Activated T-cell treated with anti-CD3 and anti-CD28 coated beads for 4 hours (primary cell): Measurements from ENCODE around the gene UNC79.
"Not testable (repeated sequence)": the region's sequence is repeated elsewhere in the genome, so short reads cannot be mapped to it uniquely, and the experiment has no call there.

Experiments
- DNase-seq: peaks from one replicate; pipeline ENCODE4 v3.0.0-alpha.2; 2020

UNC79 gene

DNA sequence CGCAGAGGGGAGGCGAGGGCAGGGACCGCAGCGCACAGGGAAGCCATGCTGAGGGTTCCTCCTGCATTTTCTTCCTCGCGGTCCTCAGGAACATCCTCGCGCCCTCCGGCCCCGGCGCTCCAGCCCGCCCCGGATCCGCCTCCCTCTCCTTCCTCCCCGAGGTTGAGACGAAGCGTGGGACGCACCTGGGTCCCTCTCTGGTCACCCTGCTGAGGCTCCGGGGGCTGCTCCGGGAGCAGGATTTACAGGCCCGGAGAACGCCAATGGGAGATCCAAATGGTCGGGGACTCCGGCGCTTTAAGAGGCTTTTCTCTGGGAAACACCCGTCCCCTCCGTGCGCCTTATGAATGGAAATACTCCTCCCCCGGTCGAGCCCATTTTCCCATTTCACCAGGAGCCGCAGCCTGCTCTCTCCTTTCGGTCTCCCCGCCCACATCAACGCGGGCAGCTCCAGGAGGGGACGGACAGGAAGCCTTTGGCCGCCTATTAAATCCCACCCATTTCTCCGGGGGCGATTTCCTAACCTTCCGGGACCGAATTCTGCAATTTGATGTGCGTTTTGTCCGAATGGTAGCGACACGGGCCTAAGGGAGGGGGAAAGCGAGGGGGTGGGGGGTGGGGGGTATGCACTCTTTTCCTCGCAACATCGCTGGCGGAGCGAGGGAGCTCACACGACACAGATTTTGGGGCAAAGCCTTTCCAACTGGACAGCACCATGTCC is at the start of gene UNC79:
Gene UNC79 (plus strand): TSS at position 625 of the 721 bp plus-strand sequence. CDS start 91 bp downstream, at position 716.
- DNase-seq: no peak

DNA sequence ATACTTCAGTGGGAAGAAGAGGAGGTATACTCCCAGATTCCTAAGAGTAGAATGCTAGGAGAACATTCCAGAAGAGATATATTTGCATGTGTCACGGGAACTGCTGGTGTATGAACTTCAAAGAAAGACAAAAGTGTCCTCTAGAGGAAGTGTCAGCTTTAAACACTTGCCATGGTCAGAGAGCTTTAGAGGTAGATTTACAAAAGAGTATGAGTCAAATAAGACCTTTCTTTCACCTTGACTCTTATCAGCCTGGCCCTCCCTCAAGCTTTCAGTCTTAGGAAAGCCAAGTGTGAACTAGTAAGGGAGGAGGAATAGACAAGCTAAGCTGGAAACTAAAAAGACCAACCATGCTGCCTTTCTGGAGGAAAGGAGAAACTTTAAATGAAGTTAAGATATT is 49.1 kb upstream of the UNC79 start:
- DNase-seq: no peak

DNA sequence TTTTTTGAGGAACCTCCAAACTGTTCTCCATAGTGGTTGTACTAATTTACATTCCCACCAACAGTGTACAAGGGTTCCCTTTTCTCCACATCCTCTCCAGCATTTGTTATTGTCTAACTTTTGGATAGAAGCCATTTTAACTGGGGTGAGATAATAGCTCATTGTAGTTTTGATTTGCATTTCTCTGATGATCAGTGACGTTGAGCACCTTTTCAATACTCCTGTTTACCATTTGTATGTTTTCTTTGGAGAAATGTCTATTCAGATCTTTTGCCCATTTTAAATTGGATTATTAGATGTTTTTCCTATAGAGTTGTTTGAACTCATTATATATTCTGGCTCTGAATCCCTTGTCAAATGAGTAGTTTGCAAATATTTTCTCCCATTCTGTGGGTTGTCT is 46.5 kb upstream of the UNC79 start:
- not testable (repeated sequence) for DNase-seq

DNA sequence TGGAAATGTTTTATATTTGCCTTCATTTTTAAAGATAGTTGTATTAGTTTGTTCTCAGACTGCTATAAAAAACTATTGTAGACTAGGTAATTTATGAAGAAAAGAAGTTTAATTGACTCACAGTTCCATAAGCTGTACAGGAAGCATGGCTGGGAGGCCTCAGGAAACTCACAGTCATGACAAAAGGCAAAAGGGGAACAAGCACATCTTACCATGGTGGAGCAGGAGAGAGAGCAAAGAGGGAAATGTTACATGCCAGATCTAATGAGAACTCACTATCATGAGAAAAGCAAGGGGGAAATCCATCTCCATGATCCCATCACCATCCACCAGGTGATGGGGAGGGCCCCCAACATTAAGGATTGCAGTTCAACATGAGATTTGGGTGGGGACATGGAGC is 35.5 kb upstream of the UNC79 start:
- DNase-seq: no peak

DNA sequence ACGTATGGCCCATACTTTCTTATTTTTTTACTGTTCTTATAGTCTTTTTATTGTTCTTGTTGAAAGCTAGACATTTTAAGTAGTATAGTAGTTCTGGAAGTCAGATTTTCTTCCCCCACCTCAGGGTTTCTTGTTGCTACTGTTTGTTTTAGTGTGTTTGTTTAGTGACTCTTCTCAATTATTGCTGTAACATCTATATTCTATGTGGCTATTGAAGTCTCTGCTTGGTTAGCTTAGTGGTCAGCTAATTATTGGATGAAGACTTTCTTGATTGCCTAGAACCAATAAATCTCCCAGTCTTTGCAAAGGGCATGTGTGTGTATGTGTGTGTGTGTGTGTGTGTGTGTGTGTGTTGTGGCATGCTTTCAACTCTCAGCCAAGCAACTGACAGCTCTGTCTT is 34.3 kb upstream of the UNC79 start:
- no peak for DNase-seq

DNA sequence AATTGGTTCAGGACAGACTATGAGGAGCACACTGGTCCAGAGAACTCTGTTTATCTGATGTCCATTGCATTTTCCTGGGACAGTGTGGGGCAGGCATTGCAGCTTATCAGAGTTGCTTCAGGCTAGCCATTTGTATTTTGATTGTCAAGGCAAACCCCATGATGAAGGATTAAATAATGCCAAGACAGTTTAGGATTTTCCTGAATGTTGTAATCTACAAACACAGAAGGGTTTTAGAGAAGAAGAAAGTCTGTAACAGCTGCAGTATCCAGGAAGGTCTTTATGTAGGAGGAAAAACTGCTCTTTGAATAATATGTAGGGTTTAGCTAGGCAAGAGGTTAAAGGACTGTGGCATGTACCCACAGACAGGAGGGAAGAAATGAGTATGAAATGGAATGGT is 32.2 kb upstream of the UNC79 start:
- no peak for DNase-seq

DNA sequence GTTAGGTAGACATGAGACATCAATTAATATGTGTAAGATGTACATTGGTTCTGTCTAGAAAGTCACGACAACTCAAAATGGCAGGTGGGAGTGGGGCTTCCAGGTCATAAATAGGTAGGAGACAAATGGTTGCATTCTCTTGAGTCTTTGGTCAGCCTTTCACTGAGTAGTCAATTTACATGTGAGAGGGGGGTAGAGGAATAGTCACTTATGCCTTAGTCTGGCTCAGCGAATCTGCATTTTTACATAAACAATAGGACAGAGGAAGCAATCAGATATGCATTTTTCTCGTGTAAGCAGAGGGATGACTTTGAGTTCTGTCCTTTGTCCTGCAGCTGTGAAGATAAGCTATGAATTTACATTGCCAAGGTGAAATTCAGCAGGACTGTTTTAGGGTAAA is 27.8 kb upstream of the UNC79 start:
- DNase-seq: no peak

DNA sequence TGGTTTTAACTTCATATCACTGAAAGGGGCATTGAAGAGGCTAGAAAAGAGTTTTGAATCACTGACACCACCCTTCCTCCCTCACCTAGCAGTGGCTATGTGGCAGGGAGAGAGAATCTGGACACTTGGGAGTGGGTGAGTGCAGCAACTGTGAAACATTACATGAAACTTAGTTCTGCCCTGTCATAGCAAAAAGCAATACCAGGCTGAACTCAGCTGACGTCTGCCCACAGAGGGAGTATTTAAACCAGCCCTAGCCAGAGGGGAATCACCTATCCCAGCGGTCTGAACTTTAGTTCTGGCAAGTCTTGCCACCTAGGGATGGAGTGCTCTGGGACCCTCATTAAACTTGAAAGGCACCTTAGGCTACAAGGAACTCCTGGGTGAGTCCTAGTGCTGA is 20.7 kb upstream of the UNC79 start:
- no peak for DNase-seq

DNA sequence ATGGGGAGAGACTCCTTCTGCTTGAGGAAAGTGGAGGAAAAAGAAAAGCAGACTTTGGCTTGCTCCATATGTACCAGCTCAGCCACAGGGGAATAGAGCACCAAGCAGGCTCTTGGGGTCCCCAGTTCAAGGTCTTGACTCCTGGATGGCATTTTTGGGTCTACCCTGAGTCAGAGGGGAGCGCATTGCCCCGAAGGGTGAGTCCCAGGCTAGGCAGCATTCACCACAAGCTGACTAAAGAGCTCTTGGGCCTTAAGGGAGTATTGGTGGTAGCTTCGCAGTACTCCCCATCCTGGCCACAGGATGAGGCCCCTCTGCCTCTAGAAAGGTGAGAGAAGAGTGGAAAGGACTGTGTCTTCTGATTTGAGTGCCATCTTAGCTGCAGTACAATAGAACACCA is 19.8 kb upstream of the UNC79 start:
- DNase-seq: no peak

DNA sequence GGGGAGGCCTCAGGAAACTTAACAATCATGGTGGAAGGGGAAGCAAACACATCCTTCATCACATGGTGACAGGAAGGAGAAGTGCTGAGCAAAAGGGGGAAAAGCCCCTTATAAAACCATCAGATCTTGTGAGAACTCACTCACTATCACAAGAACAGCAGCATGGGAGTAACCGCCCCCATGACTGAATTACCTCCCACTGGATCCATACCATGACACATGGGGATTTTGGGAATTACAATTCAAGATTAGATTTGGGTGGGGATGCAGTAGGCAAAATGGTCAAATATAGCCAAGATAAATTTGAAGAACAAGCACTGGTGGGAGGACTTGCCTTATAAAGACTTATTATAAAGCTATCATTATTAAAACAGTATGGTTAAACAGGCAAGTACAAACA is 5.6 kb upstream of the UNC79 start:
- DNase-seq: not testable (repeated sequence)

DNA sequence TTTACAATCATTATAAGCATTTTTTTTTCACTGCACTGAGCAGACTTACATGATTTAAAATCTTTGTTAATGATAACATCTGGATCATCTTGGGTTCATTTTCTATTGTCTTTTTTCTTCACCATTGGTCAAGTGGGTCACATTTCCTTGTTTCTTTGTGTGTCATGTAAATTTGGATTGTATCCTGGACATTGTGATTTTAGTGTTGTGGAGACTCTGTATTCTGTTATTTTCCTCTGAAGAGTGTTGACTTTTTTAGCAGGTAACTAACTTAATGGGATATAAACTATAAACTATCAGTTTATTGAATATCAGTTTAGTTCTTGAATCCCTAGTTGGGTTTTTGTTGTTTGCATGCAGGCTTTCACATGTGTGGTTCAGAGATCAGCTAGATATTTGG is 4.0 kb upstream of the UNC79 start:
- DNase-seq: no peak

DNA sequence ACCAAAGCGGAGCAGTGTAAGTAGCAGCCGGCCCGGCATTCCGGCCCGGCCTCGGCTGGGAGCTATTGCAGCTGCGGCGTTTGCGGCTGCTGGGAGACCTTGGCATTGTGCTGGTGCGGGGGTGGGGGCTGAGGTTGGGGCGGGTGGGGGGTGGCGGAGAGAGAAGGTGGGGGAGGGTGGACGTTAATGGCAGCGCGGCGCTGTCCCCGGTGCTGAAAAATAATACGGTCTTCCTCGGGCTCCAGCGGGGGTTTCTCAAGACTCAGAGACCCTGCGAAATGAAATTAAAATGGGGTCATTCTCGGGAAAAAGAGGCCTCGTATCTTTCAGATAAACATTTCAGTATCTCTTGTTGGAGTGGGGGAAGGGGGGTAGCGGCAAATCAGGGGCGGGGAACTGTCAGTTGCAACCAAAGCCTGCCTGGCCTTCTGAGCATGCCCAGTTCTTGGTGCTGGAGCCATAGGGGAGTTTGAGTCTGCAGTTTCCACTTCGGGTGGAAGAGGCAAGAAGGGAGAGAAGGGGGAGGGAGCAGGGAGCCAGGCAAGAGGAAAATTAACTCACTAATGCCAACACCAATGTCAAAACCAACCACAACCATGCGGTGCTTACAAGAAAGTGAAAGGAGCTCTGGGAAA is 414 bp downstream of the UNC79 start:
- no peak for DNase-seq

DNA sequence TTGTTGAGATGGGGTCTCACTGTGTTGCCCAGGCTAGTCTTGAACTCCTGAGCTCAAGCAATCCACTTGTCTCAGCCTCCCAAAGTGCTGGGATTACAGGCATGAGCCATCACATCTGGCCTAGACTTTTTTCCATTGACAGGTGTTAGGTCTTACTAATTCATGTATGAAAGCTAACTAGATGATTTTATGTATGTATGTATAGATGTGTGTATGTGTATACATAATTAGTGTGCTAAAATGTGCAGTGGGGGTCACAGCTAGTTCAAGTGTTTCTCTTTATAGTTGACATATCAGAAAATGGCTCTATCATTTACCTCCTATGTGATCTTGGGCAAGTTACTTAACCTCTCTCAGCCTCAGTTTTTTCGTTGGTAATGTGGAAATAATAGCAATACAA is 23.5 kb downstream of the UNC79 start:
- DNase-seq: no peak

DNA sequence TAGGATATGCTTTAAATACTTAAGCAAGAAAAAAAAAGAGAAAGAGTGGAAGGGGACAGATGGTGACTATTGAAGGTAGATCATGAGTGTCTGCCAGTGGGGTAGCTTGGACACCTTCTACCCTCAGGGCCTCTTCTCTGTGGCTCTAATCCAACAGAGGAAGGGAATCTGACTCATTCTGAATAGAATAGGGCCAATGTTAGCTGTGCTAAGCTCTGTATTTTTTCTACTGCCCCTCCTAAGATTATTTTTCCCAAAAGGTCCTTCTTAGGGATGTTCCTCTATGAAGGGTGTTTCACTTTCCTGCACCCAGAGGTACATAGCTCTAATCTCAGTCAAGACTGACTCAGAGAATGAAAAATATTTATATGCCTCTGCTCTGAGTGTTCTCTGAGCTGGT is 25.6 kb downstream of the UNC79 start:
- no peak for DNase-seq

DNA sequence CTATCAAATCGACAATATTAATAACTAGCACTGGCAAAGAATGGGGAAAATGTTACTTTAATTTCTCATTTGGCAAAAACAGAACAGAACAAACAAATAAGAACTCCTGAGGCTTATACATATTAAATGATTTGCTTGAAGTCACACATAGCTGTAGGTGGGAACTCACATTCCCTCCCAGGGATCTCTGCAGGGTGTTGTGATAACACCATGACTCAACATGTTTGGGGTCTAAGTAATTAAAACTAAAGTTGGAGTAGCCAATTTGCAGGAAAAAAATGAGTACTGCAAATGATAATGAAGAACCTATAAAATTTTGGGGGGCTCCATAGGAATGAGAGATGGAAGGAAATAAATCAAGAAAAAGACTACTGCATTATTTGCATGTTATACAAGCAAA is 27.5 kb downstream of the UNC79 start:
- no peak for DNase-seq

DNA sequence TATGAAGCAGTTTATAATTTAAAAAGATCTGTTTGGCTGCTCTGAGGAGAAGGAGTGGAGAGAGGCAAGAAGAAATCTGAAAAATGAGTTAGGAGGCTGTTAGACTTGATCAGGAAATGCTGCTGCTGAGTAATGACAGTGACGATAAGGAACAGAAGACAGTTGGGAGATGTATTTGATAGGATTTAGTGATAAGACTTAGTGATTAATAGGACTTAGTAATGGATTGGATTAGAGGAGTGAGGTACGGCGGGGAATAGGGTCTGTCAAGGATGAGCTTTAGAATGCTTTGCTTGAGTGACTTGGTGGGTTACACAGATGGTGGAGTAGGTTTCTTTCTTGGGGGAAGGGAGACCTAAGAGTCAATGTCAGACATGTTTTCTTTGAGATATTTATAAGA is 31.7 kb downstream of the UNC79 start:
- no peak for DNase-seq

DNA sequence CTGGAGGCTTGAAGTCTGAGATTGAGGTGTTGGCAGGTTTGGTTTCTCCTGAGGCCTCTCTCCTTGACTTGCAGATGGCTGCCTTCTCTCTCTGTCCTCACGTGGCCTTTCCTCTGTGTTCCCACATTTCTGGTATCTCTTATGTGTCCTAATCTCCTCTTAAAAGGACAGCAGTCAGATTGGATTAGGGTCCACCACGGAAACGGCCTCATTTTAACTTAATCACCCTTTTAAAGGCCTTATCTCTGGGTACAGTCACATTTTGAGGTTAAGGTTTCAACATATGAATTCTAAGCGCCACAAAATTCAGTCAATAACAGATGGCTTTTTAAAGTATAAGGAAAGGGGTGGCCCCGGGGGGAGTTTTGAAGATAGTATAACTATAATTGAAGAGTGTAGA is 33.5 kb downstream of the UNC79 start:
- DNase-seq: no peak

DNA sequence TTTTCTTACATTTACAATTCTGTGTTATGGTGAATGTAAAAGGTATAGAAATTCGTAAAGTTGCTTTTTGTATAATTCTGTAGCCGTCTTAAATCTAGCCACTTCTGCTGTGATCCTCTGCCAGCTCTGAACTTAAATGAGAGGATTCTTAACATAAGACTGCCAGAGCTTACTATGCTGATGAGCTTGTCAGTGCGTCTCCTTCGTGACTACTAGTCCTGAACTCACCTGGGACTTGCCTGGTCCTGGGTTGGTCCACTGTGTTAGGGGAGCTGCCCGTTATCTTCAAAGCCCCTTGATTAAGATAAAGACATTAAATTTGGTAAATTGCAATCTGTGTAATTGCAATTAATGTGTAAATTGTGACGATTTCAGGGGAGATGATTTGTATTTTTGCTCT is 44.7 kb downstream of the UNC79 start:
- DNase-seq: no peak

DNA sequence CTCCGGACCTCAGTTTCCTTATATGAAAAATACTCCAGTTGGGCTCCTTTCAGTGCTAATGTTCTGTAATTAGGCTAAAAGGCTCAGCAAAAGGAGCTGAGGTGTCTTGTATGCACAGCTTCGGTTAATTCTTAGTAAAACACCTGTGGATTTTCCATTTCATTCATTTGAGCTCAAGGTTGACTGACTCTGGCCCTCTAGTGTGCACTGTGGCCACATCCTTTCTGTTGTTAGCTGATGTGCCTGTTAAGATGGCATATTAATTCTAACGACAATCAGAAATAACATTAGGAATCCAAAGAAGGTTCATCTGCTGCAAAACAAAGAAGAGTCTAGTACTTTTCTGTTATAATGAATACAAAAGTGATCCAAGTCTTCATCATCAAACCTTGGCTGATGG is 45.6 kb downstream of the UNC79 start:
- no peak for DNase-seq

DNA sequence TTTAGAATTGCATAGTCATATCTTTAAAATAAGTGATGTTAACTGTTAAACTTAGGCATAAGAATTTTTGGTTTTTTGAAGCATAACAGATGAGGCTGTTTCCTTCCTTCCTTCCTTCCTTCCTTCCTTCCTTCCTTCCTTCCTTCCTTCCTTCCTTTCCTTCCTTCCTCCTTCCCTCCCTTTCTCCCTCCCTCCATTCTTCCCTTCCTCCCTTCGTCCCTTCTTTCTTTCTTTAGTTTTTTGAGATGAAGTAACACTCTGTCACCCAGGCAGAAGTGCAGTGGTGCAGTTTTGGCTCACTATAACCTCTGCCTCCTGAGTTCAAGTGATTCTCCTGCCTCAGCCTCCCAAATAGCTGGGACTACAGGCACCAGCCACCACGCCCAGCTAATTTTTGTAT is 48.3 kb downstream of the UNC79 start:
- not testable (repeated sequence) for DNase-seq

DNA sequence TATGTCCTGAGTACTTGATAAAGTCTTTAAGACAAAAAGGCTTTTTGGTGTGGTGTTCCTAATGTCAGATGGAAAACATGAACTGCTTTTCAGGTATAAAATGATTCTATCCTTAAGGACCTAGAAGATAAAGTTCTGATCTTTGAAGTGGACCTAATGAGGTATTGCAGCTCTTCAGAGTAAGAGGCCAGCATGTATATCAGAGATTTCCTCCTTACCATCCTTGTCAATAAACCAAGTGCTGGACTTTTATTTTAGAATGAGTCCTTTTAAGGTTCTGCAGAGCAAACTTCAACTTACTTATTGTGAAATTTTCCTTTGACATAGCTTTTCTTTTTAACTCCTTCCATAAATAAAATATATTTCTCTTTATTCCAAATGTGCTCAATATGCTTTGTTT is 50.1 kb downstream of the UNC79 start:
- no peak for DNase-seq

DNA sequence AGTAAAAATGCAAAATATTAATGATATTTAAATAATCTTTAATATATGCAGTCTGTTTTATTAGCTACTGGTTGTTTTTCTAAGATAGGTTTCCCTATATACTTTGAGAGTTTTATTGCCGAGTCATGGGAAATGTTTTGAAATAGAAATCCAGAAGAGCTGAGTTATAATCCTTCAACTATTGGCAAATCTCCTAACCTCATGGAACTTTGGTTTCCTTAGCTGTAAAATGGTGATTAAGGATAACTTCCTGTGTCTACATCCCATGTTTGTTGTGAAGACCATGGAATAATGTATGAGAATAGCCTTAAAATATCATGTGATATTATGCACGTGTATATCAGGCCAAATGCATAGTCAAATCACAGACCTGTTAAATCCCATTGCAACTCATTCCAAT is 51.0 kb downstream of the UNC79 start:
- no peak for DNase-seq

DNA sequence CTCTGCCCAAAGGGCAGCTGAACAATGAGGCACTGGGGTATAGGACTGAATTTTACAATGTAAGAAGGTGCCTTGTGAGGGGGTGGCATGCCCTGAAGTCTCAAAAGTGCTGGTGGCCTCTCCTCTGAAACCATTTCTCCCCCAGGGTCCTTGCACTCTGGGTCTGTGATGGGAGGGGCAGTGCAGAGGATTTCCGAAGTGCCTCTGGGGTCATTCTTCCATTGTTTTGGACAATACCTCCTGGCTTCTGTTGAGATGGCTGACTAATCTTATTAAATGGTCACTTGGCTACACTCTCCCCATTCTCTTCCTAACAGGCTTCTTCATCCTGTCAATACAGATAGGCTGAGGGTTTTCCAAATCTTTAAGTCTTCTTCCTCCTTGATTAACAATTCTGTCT is 59.3 kb downstream of the UNC79 start:
- DNase-seq: no peak

DNA sequence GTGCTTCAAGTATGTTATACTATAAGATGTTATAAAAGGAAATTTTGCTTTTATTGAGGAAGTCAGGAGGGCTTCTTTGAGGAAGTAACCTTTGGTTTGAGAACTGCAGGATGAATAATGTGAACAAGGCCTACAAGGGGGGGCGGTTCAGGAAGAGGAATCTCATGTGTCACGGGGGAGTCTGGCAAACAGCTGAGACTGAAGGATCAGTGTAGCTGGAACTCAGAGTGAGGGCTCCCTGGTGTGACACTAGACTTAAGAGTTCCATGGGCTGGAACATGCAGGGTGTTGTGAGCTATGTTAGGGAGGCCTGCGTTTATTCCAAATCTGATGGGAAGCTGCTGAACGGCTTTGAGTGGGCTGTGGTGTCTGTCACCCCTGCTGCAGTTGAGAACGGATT is 62.3 kb downstream of the UNC79 start:
- DNase-seq: no peak

DNA sequence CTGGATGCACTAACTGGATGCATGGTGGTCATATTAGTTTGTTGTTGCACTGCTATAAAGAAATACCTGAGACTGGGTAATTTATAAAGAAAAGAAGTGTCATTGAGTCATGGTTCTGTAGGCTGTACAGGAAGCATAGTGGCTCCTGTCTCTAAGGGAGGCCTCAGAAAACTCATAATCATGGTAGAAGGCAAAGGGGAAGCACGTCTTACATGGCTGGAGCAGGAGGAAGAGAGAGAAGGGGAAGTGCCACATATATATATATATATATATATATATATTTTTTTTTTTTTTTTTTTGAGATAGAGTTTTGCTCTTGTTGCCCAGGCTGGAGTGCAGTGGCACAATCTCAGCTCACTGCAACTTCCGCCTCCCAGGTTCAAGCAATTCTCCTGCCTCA is 62.9 kb downstream of the UNC79 start:
- DNase-seq: not testable (repeated sequence)
